Stomach (tissue), 4 donors: ENCODE data around the gene RBBP9.

Experiments
- EP300 ChIP-seq: sonication (generic); formaldehyde crosslinking; IDR thresholded peaks from one replicate; pipeline ENCODE4 v1.6.1; 2017; ENCODE audit warnings: antibody characterized with exemption
- TF ChIP-seq, protein P1 (sequence below), 7 experiments: fragments of 450-650 bp in 4 of 7; fragments of 200-600 bp in 3 of 7; sonication (generic) in 3 of 7; IDR thresholded peaks; one replicate each; pipeline ENCODE4 v1.5.1; 2016 to 2019; ENCODE audit warnings: antibody characterized with exemption in 7 of 7, control low read depth in 2 of 7, mild to moderate bottlenecking in 1 of 7

DNA sequence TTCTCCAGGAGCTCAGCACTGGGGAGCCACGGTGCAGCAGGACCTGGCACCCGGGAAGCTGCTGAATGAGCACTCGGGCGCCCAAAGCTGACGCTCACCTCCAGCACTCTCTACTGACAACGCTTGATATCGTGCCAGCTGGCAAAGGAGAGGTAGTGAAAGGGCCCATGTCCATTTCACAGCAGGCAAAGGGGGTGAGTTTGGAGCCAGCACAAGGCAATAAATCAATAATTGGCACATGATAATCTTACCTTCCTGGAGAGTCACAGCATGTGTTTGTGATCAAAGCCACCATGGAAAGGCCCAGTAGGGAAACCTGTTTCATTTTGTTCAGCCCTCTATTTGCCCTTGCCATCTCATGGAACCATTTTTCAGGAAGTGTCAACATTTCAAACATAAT, 46.9 kb upstream of the RBBP9 start:
- TF ChIP-seq, protein P1, sequence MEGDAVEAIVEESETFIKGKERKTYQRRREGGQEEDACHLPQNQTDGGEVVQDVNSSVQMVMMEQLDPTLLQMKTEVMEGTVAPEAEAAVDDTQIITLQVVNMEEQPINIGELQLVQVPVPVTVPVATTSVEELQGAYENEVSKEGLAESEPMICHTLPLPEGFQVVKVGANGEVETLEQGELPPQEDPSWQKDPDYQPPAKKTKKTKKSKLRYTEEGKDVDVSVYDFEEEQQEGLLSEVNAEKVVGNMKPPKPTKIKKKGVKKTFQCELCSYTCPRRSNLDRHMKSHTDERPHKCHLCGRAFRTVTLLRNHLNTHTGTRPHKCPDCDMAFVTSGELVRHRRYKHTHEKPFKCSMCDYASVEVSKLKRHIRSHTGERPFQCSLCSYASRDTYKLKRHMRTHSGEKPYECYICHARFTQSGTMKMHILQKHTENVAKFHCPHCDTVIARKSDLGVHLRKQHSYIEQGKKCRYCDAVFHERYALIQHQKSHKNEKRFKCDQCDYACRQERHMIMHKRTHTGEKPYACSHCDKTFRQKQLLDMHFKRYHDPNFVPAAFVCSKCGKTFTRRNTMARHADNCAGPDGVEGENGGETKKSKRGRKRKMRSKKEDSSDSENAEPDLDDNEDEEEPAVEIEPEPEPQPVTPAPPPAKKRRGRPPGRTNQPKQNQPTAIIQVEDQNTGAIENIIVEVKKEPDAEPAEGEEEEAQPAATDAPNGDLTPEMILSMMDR (IDR thresholded peaks at IDR 0.05): no peak
- TF ChIP-seq EP300: no peak
